DMS 273 (cell line): ENCODE data around the gene SPATA6L.

Source experiments
- DNase-seq: peaks from one replicate; lab custom pipeline; 2025; ENCODE audit not compliant: unreplicated experiment; lab: John Stamatoyannopoulos, UW

The SPATA6L gene

DNA sequence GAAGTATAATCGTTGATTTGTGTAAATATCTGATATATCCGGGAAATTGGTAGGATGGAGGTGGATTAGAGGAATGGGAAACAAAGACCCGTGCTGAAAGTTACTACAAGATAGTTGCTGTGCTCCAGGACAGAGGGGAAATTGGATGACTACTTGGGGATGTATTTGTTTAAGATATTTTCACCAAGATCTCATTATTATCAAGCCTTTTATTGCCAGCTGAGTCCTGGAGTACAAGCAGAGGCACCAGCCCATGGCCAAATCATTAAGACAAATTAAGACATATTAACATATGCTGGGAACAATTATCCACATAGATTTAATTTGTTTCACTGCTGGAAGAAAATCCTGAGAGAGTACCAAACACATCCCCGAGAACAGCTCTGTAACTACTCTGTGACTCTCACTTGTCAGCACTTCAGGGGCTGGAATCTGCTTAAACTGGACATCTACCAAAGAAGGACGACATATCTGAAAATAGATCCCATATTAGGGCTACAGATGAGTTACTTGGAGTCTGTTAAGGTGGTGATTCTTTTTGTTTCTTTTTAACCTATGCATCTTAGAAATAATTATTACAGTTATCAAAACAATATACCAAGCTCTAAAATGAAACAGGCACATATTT is 107.8 kb downstream of the SPATA6L start:
- no peak for DNase-seq

DNA sequence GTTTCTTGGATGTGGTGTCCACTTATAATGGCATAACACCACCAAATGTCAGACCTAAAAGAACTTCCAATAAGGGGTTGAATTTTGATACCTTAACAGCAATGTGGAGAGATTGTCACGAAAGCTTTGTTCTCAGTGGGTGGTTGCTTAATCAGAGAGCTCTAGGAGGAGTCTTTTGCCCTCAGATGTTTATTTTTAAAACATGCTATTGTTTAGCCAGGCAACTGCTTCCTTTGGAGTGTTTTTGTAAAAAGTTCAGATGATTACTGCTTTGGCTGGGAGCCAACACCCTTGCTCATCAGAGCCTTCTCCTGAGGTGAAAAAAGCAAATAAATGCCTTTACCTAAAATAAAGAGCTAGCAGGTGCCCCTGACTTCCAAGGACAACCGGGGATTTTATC is 111.0 kb downstream of the SPATA6L start:
- DNase-seq: no peak

DNA sequence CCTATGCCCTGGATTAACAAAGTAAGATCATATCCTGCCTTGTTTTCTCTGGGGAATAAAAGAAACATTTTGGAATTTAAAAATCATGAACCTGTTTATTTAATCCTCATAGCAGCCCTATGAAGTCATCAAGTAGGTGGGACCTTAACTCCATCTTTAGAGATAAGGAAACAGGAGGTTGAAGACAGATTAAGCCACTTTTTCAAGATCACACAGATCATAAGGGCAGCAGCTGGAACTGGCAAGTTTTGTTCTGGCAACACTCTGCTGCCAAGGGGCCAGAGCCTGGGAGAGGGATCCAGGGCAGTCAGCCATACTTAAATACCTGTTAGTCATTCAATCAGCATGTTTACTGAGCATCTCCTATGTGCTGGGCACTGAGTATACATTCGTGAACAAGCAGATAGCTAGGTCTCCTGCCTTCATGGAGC is 112.3 kb downstream of the SPATA6L start:
- peak; percentile 24 for DNase-seq

DNA sequence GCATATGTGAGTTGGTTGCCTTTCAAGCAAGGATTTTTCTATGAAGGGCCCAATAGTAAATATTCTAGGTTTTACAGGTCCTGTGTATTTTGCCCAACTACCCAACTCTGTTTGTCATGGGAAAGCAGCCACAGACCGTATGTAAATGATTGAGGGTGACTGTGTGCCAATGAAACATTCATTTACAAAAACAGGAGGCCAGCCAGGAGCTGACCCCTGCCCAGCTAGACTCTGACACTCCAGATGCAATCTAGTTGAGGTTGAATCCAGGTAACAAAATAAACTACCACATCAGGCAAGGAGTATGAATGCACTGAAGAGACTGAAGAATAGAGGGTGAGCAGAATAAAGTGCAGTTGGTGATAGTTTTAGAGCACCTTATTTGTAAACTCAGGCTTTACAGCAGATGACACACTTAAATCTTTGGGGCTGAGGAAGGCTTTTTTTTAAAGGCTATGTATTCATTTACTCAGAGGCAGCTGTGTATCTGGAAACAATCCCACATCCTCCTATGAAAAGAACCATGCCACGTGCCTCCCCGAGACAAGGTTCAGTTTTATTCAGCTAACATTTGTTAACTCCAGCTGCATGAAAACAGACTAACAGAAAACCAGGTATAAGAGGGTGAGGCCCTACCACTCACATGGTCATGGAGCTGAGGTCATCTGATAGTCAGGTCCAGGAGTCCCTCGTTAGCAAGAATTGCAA is 115.3 kb downstream of the SPATA6L start:
- DNase-seq: no peak

DNA sequence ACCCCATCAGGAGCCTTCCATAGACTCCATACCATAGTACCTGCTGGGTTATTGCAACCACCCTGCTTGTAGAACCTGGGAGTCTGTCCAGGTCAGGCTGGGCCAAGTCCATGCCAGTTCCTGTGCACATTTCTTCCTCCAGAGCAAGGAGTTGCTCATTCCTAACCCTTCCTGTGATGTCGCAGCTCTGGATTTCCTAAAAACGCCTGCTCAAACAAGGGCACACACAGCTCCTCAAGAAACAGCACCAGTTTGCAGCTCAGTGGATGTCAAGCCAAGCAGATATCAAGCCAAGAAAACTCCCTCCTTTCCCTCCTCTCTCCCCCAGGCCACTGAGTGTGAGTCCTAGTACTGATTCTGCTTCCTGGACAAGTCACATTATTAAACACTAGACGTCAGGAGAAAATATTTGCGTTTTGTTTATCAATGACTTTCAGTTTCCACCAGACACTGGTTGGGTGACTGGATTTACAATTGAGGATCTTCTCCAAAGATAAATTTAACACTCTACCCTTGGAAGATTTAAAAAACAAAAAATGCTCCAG is 116.5 kb downstream of the SPATA6L start:
- no peak for DNase-seq

DNA sequence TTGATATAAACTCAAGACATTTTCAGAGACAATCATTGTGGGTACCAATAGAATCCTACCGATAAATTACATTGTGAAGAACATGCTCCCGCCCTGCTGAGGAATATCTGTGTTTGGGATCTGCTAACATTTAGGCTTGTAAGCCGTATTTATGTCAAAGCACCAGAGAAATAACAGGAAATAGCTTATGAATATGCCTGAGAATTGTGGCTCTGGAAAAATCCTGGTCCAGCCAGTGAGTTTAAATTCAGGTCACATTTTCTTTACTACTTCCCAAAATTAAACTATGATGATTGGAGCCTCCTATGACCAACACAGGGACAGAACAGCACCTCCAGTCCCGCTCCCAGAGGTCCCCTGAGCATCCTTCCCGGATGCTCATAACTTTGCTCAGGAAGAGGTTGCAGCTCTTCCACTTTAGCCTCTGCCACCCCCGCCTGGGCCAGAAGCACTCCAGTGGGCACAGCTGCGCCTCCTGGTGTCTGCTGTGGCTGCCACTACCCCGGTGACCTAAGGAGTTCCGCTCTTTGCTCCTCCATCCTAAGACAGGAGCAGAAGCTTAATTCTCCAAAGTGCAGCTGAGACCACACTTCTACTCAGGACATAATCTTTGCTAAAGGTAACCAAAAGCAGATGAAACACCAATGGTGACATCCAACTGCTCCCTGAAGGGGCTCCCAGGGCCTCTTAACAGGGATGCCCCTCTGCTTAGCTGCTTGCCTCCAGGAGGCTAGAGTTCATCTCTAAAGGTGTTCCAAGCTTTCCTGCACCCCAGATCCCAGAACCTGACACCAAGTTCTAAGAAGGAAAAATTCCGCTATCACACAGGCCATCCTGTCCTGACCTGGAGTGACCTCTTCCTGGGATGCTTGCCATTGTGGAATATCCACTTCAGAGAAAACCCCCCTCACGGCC is 117.2 kb downstream of the SPATA6L start:
- DNase-seq: peak; percentile 17
